Measurements from ENCODE around the gene TRRAP.

DNA sequence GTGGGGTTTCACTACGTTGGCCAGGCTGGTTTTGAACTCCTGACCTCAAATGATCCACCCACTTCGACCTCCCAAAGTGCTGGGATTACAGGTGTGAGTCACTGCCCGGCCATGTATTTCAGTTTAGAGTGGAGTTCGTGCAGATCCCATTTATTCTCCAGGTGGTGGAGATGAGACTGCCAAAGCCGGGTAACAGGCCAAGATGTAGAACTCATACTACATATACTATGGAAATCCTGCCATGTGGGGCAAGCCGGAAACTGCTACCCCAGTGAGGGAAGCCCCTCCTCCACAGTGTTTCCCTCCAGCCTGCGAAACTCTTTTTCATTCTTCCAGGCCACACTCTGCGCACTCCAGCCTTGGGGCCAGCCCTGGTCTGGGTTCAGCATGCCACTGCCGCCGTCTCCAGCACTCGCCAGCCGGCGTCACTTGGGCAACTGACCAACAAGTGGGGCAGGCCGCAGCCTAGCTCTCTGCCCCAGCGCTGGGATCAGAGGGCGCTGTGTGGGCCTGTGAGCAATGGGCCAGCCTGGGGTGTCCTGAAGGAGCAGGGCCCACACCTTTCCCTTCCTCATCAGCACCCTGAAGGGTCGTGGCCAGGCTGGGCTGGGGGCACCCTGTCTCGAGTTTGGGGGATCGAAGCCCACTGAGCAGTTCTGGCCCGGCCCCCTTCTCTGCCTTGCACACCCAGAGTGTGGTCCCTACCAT lies 122.0 kb downstream of the TRRAP start:
- TF ChIP-seq, protein P1, sequence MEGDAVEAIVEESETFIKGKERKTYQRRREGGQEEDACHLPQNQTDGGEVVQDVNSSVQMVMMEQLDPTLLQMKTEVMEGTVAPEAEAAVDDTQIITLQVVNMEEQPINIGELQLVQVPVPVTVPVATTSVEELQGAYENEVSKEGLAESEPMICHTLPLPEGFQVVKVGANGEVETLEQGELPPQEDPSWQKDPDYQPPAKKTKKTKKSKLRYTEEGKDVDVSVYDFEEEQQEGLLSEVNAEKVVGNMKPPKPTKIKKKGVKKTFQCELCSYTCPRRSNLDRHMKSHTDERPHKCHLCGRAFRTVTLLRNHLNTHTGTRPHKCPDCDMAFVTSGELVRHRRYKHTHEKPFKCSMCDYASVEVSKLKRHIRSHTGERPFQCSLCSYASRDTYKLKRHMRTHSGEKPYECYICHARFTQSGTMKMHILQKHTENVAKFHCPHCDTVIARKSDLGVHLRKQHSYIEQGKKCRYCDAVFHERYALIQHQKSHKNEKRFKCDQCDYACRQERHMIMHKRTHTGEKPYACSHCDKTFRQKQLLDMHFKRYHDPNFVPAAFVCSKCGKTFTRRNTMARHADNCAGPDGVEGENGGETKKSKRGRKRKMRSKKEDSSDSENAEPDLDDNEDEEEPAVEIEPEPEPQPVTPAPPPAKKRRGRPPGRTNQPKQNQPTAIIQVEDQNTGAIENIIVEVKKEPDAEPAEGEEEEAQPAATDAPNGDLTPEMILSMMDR (IDR thresholded peaks at IDR 0.05): no peak
- no peak for TF ChIP-seq POLR2A (IDR thresholded peaks at IDR 0.05)
